Esophagus muscularis mucosa (tissue), 3 donors: ENCODE data around the gene ELK4.

Experiments used
- POLR2A ChIP-seq: fragments of 450-650 bp; IDR thresholded peaks from one replicate; pipeline ENCODE4 v1.6.1; 2017; ENCODE audit warnings: antibody characterized with exemption, moderate library complexity, mild to moderate bottlenecking, low read depth
- TF ChIP-seq, protein P1 (sequence below), 3 experiments: fragments of 200-600 bp in 2 of 3; fragments of 450-650 bp in 1 of 3; sonication (generic) in 2 of 3; IDR thresholded peaks; one replicate each; pipeline ENCODE4 v1.5.1; 2017 to 2019; ENCODE audit warnings: antibody characterized with exemption in 3 of 3, mild to moderate bottlenecking in 2 of 3, moderate library complexity in 1 of 3

DNA sequence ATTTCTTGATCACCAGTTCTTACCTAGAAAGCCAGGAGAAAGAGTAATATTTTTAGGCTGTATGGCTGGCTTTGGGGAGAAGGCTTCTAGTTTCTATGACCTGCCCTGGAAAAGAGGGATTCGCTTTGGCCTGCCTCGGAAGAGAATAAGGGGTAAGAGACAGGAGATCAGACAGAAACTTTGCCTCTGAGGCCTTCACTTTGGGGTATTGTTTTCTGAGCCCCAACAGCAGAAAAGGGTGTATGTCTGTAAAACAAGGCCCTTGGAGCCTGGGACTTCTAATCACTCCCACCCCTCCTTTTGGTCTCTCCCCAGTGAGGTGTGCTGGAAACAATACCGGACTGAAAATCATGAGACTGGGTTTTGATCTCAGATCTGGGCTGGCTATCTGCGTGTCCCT, 43.4 kb upstream of the ELK4 start:
- TF ChIP-seq, protein P1, sequence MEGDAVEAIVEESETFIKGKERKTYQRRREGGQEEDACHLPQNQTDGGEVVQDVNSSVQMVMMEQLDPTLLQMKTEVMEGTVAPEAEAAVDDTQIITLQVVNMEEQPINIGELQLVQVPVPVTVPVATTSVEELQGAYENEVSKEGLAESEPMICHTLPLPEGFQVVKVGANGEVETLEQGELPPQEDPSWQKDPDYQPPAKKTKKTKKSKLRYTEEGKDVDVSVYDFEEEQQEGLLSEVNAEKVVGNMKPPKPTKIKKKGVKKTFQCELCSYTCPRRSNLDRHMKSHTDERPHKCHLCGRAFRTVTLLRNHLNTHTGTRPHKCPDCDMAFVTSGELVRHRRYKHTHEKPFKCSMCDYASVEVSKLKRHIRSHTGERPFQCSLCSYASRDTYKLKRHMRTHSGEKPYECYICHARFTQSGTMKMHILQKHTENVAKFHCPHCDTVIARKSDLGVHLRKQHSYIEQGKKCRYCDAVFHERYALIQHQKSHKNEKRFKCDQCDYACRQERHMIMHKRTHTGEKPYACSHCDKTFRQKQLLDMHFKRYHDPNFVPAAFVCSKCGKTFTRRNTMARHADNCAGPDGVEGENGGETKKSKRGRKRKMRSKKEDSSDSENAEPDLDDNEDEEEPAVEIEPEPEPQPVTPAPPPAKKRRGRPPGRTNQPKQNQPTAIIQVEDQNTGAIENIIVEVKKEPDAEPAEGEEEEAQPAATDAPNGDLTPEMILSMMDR (IDR thresholded peaks at IDR 0.05) = no peak
- TF ChIP-seq POLR2A = no peak
